Fibroblast of skin of right quadriceps (primary cell): ENCODE results near the gene KITLG.
"Not testable (repeated sequence)": the region's sequence is repeated elsewhere in the genome, so short reads cannot be mapped to it uniquely, and the experiment has no call there.

Experiments used
- DNase-seq: peaks from one replicate; pipeline ENCODE4 v3.0.0-alpha.2; 2013

Gene KITLG

GRCh38 chr12:88538697-88539096, 41.6 kb downstream of the KITLG start:
- DNase-seq, result no peak

GRCh38 chr12:88538250-88538649, 42.0 kb downstream of the KITLG start:
- DNase-seq, result no peak

- no peak for DNase-seq
Observed at GRCh38 chr12:88530868-88531267, 49.4 kb downstream of the KITLG start.

GRCh38 chr12:88529531-88530488, 50.5 kb downstream of the KITLG start:
- no peak for DNase-seq

- no peak for DNase-seq
Observed at GRCh38 chr12:88522961-88523360, 57.3 kb downstream of the KITLG start.

GRCh38 chr12:88520436-88520820, 59.8 kb downstream of the KITLG start:
- DNase-seq, result peak; percentile 27

- no peak for DNase-seq
Observed at GRCh38 chr12:88519802-88520435, 60.4 kb downstream of the KITLG start.

GRCh38 chr12:88518863-88519403, 61.3 kb downstream of the KITLG start:
- DNase-seq, result no peak

GRCh38 chr12:88516811-88517210, 63.5 kb downstream of the KITLG start:
- no peak for DNase-seq

GRCh38 chr12:88510843-88511242, 69.4 kb downstream of the KITLG start:
- no peak for DNase-seq

- peak; percentile 63 for DNase-seq
Observed at GRCh38 chr12:88509851-88510250, 70.4 kb downstream of the KITLG start.

GRCh38 chr12:88509347-88509746, 70.9 kb downstream of the KITLG start:
- DNase-seq, result peak; percentile 55

GRCh38 chr12:88507851-88508250, 72.4 kb downstream of the KITLG start:
- DNase-seq, result not testable (repeated sequence)

- DNase-seq, result no peak
Observed at GRCh38 chr12:88507270-88507669, 73.0 kb downstream of the KITLG start.

GRCh38 chr12:88505696-88506095, 74.6 kb downstream of the KITLG start:
- no peak for DNase-seq

- peak; percentile 72 for DNase-seq
Observed at GRCh38 chr12:88503281-88503703, 77.0 kb downstream of the KITLG start.

- peak; percentile 57 for DNase-seq
Observed at GRCh38 chr12:88501972-88502938, 78.0 kb downstream of the KITLG start.

GRCh38 chr12:88496891-88497371, 83.3 kb downstream of the KITLG start:
- peak; percentile 58 for DNase-seq

GRCh38 chr12:88496429-88496828, 83.8 kb downstream of the KITLG start:
- DNase-seq, result no peak

- DNase-seq, result no peak
Observed at GRCh38 chr12:88495031-88495430, 85.2 kb downstream of the KITLG start.

GRCh38 chr12:88494520-88494919, 85.8 kb downstream of the KITLG start:
- DNase-seq, result no peak

GRCh38 chr12:88493636-88494035, 86.6 kb downstream of the KITLG start:
- peak; percentile 93 for DNase-seq
